Neutrophil (primary cell): ENCODE results near the gene LBHD2.

Experiments used
- H3K27ac ChIP-seq: fragments of 200-600 bp; sonication (generic); 2 replicates; pipeline ENCODE4 v1.5.1; 2016; ENCODE audit warnings: mild to moderate bottlenecking, moderate library complexity
- H3K27me3 ChIP-seq: fragments of 200-600 bp; sonication (generic); 2 replicates; pipeline ENCODE4 v1.6.0; 2016; ENCODE audit warnings: mild to moderate bottlenecking
- H3K36me3 ChIP-seq: fragments of 200-600 bp; sonication (generic); 2 replicates; pipeline ENCODE4 v1.5.1; 2017
- H3K4me1 ChIP-seq, 2 experiments: fragments of 200-600 bp in 1 of 2; sonication (generic) in 1 of 2; 1 replicate in 1 of 2; 2 replicates in 1 of 2; pipeline versions ENCODE4 v1.5.1 to v1.6.1; 2013 to 2016; ENCODE audit warnings: low read depth in 1 of 2, low read length in 1 of 2, mild to moderate bottlenecking in 1 of 2, moderate library complexity in 1 of 2; ENCODE audit not compliant: control insufficient read depth in 1 of 2, insufficient read depth in 1 of 2
- H3K4me3 ChIP-seq, 2 experiments: fragments of 200-600 bp in 1 of 2; sonication (generic) in 1 of 2; 1 replicate in 1 of 2; 2 replicates in 1 of 2; pipeline ENCODE4 v1.5.1; 2013 to 2016; ENCODE audit warnings: low read depth in 1 of 2, low read length in 1 of 2, mild to moderate bottlenecking in 1 of 2, moderate library complexity in 1 of 2
- H3K9me3 ChIP-seq: fragments of 200-600 bp; sonication (generic); 2 replicates; pipeline ENCODE4 v1.5.1; 2016
- CTCF ChIP-seq: fragments of 200-600 bp; sonication (generic); IDR thresholded peaks from 2 replicates; pipeline ENCODE4 v1.5.1; 2016; ENCODE audit warnings: antibody characterized with exemption

Gene LBHD2

GRCh38 chr14:103132381-103133209, 48.6 kb downstream of the LBHD2 start:
- Histone ChIP-seq H3K27me3 (peaks cover 2% of the 10 kb centered on the region), H3K27ac (peak overlapping the region; percentile 25), H3K4me1 (peaks cover 0 to 20% of the 10 kb centered on the region in 2 experiments), H3K36me3 (peaks cover 100% of the 10 kb centered on the region), H3K4me3 (no peak overlapping the region), H3K9me3 (no peaks in the 10 kb centered on the region)
- TF ChIP-seq CTCF: no peak

DNA sequence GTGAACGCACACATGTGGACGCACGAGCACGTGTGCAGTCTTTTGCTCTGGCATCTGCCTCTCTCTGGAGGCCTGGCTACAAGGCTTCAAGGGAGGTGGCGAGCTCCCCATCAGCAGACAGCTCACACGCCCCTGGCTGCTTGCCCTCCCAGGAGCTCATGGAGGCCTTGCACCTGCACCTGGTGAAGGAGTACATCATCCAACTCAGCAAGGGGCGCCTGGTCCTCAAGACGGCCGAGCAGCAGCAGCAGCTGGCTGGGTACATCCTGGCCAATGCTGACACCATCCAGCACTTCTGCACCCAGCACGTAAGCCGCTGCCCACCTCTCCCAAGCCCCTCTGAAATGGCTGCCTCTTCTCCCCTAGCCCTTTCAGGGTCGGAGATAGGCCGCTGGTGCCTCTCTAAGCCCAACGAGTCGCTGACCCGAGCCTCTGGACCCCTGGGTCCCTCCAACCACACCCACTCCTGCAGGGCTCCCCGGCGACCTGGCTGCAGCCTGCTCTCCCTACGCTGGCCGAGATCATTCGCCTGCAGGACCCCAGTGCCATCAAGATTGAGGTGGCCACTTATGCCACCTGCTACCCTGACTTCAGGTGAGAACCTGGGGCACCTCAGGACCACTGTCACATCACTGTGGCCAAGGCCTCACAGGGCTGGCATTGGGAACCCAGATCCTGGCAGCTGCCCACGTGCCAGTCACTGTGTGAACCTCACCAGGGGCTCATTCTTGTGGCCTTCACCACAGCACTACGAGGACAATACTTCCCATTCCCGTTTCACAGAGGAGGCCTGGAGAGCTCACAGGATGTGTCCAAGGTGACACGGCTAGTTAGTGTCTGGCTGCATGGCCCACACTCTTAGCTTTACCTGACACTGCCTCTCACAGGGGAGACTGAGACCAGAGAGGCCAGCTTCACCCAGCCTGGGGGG, 49.5 kb downstream of the LBHD2 start:
- peaks cover 11% of the 10 kb centered on the region for H3K27me3 ChIP-seq
- peaks cover 0 to 16% of the 10 kb centered on the region in 2 experiments for H3K4me1 ChIP-seq
- H3K9me3 ChIP-seq: no peaks in the 10 kb centered on the region
- no peak overlapping the region for H3K27ac ChIP-seq
- peaks cover 95% of the 10 kb centered on the region for H3K36me3 ChIP-seq
- TF ChIP-seq CTCF: no peak
- H3K4me3 ChIP-seq: no peak overlapping the region

GRCh38 chr14:103134405-103134804, 50.4 kb downstream of the LBHD2 start:
- Histone ChIP-seq H3K4me1 (peaks cover 0 to 9% of the 10 kb centered on the region in 2 experiments), H3K36me3 (peaks cover 86% of the 10 kb centered on the region)

GRCh38 chr14:103134919-103135318, 50.9 kb downstream of the LBHD2 start:
- H3K27ac ChIP-seq: no peak overlapping the region
- TF ChIP-seq CTCF: no peak
- no peak overlapping the region for H3K4me3 ChIP-seq
- no peaks in the 10 kb centered on the region for H3K9me3 ChIP-seq
- peaks cover 0 to 9% of the 10 kb centered on the region in 2 experiments for H3K4me1 ChIP-seq
- peaks cover 81% of the 10 kb centered on the region for H3K36me3 ChIP-seq
- peaks cover 25% of the 10 kb centered on the region for H3K27me3 ChIP-seq

More at GRCh38 chr14:103134405-103134804, 50.4 kb downstream of the LBHD2 start:
- H3K4me3 ChIP-seq: no peak overlapping the region
- no peaks in the 10 kb centered on the region for H3K9me3 ChIP-seq
- no peak overlapping the region for H3K27ac ChIP-seq
- no peak for TF ChIP-seq CTCF
- H3K27me3 ChIP-seq: peaks cover 20% of the 10 kb centered on the region

DNA sequence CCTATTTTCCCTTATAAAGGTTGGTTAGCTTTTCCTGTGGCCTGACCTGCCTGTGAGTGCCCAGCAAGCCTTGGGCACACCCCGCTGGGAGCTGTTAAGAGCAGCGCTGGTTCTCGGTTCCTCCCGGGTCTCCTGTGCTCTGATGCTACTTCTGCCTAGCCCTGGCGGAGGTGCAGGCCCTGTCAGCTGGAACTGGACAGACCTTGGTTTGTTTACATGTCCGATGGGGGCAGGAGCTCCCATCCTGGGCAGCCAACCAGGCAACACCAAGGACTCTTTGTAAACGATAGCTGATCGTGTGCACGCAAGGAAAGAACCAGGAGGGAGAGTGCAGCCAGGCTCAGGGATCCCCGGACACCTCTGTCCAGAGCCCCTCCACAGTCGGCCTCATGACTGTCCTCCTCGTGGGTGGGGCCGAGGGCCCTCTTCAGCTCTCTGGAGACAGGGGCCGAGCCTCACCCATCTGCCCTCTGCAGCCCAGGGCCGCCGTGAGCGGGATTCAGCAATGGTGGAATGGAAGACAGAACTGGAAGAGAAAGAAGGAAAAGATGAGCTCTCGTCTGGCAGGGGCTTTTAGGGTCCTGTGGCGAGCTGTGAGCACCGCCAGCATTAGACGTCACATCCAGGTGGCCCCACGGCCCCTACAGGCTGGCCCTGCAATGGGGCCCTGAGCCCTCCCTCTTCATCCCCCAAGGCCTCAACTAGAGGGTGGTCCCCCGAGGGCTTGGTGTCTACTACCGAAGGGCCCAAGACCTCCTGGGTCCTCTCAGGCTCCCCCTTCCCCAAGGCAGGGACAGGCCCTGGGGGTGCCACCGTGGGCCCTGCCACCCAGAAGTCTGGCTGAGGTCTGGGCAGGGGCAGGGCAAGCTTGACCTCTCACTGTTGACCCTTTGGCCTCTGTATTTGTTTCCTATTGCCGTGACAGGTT, 51.6 kb downstream of the LBHD2 start:
- Histone ChIP-seq H3K4me1 (peaks cover 0 to 9% of the 10 kb centered on the region in 2 experiments), H3K36me3 (peaks cover 74% of the 10 kb centered on the region), H3K9me3 (no peaks in the 10 kb centered on the region), H3K27ac (no peak overlapping the region), H3K27me3 (peaks cover 32% of the 10 kb centered on the region), H3K4me3 (no peak overlapping the region)
- no peak for TF ChIP-seq CTCF
